IMR-90 (cell line): ENCODE results near the gene PGBD1.

ENCODE experiments used
- CEBPB ChIP-seq: IDR thresholded peaks from 2 replicates; pipeline ENCODE4 v1.6.1; 2012; ENCODE audit warnings: low read depth, low read length, improper control_type of control experiment
- CHD1 ChIP-seq: IDR thresholded peaks from 2 replicates; pipeline ENCODE4 v1.6.1; 2012; ENCODE audit warnings: low read depth, low read length, improper control_type of control experiment
- CTCF ChIP-seq: conservative IDR thresholded peaks from 2 replicates; pipeline ENCODE4 v1.5.1; 2012; ENCODE audit warnings: mild to moderate bottlenecking, low read depth, low read length, improper control_type of control experiment
- MAZ ChIP-seq: IDR thresholded peaks from 2 replicates; pipeline ENCODE4 v1.6.1; 2012; ENCODE audit warnings: low read depth, mild to moderate bottlenecking, low read length, improper control_type of control experiment, moderate library complexity, borderline replicate concordance
- POLR2A ChIP-seq: IDR thresholded peaks from 2 replicates; pipeline ENCODE4 v1.6.1; 2012; ENCODE audit warnings: mild to moderate bottlenecking, low read depth, low read length
- RFX5 ChIP-seq: IDR thresholded peaks from 2 replicates; pipeline ENCODE4 v1.8.0; 2012; ENCODE audit warnings: low read depth, mild to moderate bottlenecking, low read length, moderate library complexity

- no peak for TF ChIP-seq CTCF
- no peak for TF ChIP-seq POLR2A
- TF ChIP-seq CEBPB: no peak
- no peak for TF ChIP-seq CHD1
- TF ChIP-seq RFX5: no peak
- no peak for TF ChIP-seq MAZ
These were observed 37.4 kb upstream of the PGBD1 start for GRCh38 chr6:28243946-28244345.
